Measurements from ENCODE around the gene ZSCAN12. TPM values are rescaled to one million over a fixed set of nuclear protein-coding genes. Genes with fewer than 3 reads are reported as not detected.

The ZSCAN12 gene
- total RNA-seq, 4 donors from 2014 or later = 1.2 to 6.2 (median 3.5) TPM

DNA sequence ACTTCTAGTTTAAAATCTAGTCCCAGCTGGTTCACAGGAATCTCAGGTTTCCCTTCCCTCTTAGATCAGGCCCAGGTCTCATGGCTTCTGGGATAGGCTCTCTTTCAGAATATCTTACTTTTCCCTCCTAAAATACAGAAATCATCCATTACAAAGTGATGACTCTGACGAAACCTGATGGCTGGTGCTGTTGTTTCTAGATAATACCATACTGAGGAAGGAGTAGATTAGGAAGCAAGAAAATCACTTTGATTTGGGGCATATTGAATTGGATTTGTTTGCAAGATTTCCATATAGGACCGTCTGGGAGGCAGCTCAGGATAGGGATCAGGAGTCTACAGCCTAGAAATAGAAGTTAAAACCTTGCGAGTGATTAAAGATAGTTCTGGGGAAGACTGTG lies 46.2 kb downstream of the ZSCAN12 start:
- intact Hi-C loops (cut with DNase I; ENCODE audit: low total_unique reads) (loop anchor here (10.0 kb wide), 1 partner anchor 219 kb away; no protein-coding TSS in a partner anchor), in situ Hi-C loops (cut with MboI; ENCODE audit: low pct_ligation_motif_present in 1 of 4, low pct_unique_long_range_greater_than_20kb in 1 of 4, low sequenced_read_pairs in 3 of 4) (loop anchor here (5.0 to 25.0 kb wide), 6 partner anchors 91 to 1166 kb away; partner anchors contain the start of genes ZKSCAN8 (in 2 of the 4), NKAPL (in 1 of the 4), OR2B2 (in 1 of the 4) and ZKSCAN4 (in 1 of the 4))
- no peaks in the 10 kb centered on the region for H3K9me3 ChIP-seq
- no peak for DNase-seq
- peaks cover 22 to 36% (median 31%) of the 10 kb centered on the region in 4 donors for H3K4me1 ChIP-seq
- TF ChIP-seq, protein P1, sequence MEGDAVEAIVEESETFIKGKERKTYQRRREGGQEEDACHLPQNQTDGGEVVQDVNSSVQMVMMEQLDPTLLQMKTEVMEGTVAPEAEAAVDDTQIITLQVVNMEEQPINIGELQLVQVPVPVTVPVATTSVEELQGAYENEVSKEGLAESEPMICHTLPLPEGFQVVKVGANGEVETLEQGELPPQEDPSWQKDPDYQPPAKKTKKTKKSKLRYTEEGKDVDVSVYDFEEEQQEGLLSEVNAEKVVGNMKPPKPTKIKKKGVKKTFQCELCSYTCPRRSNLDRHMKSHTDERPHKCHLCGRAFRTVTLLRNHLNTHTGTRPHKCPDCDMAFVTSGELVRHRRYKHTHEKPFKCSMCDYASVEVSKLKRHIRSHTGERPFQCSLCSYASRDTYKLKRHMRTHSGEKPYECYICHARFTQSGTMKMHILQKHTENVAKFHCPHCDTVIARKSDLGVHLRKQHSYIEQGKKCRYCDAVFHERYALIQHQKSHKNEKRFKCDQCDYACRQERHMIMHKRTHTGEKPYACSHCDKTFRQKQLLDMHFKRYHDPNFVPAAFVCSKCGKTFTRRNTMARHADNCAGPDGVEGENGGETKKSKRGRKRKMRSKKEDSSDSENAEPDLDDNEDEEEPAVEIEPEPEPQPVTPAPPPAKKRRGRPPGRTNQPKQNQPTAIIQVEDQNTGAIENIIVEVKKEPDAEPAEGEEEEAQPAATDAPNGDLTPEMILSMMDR (IDR thresholded peaks at IDR 0.05) = no peak
- TF ChIP-seq POLR2AphosphoS5 (IDR thresholded peaks at IDR 0.05) = no peak
- TF ChIP-seq POLR2A (IDR thresholded peaks at IDR 0.05) = no peak
- TF ChIP-seq EP300 (IDR thresholded peaks at IDR 0.05; ENCODE audit: low read depth) = no peak
- H3K36me3 ChIP-seq = no peaks in the 10 kb centered on the region
- peak overlapping the region; percentile 86 to 94 (median 90) for H3K27ac ChIP-seq
- WGBS, 2 donors (ENCODE audit: low coverage in 1 of 2) = 73 to 88% methylated on average over 3 of the region's 3 CpGs
- no peaks in the 10 kb centered on the region for H3K27me3 ChIP-seq
- no peak overlapping the region for H3K4me3 ChIP-seq

DNA sequence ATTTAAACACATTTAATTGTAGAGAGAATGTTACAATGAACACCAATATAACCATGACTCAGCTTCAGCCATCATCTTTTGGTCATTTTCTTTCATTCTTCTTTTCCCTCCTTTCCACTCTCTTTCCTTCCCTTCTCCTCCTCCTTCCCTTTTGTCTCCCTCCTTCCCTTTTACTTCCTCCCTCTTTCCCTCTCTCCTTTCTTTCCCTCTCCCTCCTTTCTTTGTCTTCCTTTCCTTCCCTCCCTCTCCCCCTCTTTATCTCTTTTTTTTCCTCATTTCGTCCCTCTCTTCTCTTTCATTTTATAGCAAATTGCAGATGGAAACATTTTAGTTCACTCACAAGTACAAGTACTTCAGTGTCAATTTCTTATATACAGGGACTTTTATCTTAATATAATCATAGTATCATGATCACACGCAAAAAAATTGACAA lies 48.0 kb downstream of the ZSCAN12 start:
- TF ChIP-seq, protein P1 (IDR thresholded peaks at IDR 0.05) = no peak
- no peak for TF ChIP-seq EP300 (IDR thresholded peaks at IDR 0.05; ENCODE audit: low read depth)
- TF ChIP-seq POLR2AphosphoS5 (IDR thresholded peaks at IDR 0.05) = no peak
- no peak for TF ChIP-seq POLR2A (IDR thresholded peaks at IDR 0.05)
- H3K36me3 ChIP-seq = no peaks in the 10 kb centered on the region
- no peaks in the 10 kb centered on the region for H3K9me3 ChIP-seq
- 74 to 80% methylated on average over 2 of the region's 2 CpGs for WGBS, 2 donors (ENCODE audit: low coverage in 1 of 2)
- no peak for DNase-seq
- in situ Hi-C loops (cut with MboI; ENCODE audit: low pct_ligation_motif_present in 1 of 4, low pct_unique_long_range_greater_than_20kb in 1 of 4, low sequenced_read_pairs in 3 of 4) (loop anchor here (5.0 to 25.0 kb wide), 6 partner anchors 89 to 1164 kb away; partner anchors contain the start of genes ZKSCAN8 (in 2 of the 4), NKAPL (in 1 of the 4), OR2B2 (in 1 of the 4) and ZKSCAN4 (in 1 of the 4)), intact Hi-C loops (cut with DNase I; ENCODE audit: low total_unique reads) (loop anchor here (10.0 kb wide), 1 partner anchor 217 kb away; no protein-coding TSS in a partner anchor)
- peaks cover 21 to 36% (median 28%) of the 10 kb centered on the region in 4 donors for H3K4me1 ChIP-seq
- peaks cover 4% of the 10 kb centered on the region for H3K27me3 ChIP-seq
- H3K4me3 ChIP-seq = no peak overlapping the region
- H3K27ac ChIP-seq = peak overlapping the region; percentile 31 to 85 (median 84)

DNA sequence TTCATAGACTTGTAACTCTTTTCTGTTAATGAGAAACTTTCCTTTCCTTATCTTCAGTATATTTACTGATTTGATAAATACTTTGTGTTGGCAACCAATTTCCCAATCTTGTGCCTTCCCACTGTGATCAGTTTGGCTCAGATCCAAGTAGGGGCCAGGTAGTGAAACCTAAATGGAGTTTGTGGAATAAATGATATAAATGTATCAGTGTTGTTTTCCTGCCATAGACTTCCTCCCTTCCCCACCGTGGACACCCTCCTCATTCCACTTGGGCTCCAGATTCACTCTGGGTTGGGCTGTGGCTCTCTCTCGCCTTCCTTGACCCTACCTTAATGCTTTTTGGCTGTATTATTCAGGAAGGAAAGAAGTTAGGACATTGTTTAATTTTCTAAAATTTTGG lies 48.5 kb downstream of the ZSCAN12 start:
- DNase-seq = no peak

More for the DNA sequence above, 48.5 kb downstream of the ZSCAN12 start:
- no peaks in the 10 kb centered on the region for H3K9me3 ChIP-seq
- intact Hi-C loops (cut with DNase I; ENCODE audit: low total_unique reads) (loop anchor here (10.0 kb wide), 1 partner anchor 216 kb away; no protein-coding TSS in a partner anchor), in situ Hi-C loops (cut with MboI; ENCODE audit: low pct_ligation_motif_present in 1 of 4, low pct_unique_long_range_greater_than_20kb in 1 of 4, low sequenced_read_pairs in 3 of 4) (loop anchor here (5.0 to 25.0 kb wide), 6 partner anchors 89 to 1164 kb away; partner anchors contain the start of genes ZKSCAN8 (in 2 of the 4), NKAPL (in 1 of the 4), OR2B2 (in 1 of the 4) and ZKSCAN4 (in 1 of the 4))
- peak overlapping the region; percentile 31 to 85 (median 84) for H3K27ac ChIP-seq
- no peaks in the 10 kb centered on the region for H3K36me3 ChIP-seq
- TF ChIP-seq EP300 (IDR thresholded peaks at IDR 0.05; ENCODE audit: low read depth) = no peak
- TF ChIP-seq POLR2A (IDR thresholded peaks at IDR 0.05) = no peak
- TF ChIP-seq, protein P1 (IDR thresholded peaks at IDR 0.05) = no peak
- TF ChIP-seq POLR2AphosphoS5 (IDR thresholded peaks at IDR 0.05) = no peak
- H3K4me3 ChIP-seq = peak overlapping the region in 1 of 4 donors; percentile 84
- peaks cover 4% of the 10 kb centered on the region for H3K27me3 ChIP-seq
- 51 to 73% methylated on average over 2 of the region's 2 CpGs for WGBS, 2 donors (ENCODE audit: low coverage in 1 of 2)
- H3K4me1 ChIP-seq = peaks cover 17 to 32% (median 24%) of the 10 kb centered on the region in 4 donors
